ENCODE data around the gene FGFBP1.

The FGFBP1 gene

DNA sequence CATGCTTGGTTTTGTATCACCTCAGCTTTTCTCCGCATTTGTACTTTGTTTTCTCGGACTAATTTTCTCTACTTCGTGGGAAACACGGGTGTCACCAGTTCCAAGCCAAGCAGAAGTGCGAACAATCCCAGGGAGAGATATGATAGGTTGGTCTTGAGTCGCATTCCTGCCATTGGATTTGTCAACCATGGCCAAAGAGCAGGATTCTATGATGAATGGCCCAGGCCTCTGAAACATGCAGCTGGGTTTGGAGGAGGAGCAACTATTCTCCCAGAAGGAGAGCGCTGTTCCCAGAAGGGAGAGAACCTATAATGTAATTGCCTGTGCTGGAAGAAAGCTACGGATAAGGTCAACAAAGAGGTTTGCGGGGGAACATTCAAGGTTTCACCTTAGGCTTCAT, 10.3 kb upstream of the FGFBP1 start:
- TF ChIP-seq, protein P1, sequence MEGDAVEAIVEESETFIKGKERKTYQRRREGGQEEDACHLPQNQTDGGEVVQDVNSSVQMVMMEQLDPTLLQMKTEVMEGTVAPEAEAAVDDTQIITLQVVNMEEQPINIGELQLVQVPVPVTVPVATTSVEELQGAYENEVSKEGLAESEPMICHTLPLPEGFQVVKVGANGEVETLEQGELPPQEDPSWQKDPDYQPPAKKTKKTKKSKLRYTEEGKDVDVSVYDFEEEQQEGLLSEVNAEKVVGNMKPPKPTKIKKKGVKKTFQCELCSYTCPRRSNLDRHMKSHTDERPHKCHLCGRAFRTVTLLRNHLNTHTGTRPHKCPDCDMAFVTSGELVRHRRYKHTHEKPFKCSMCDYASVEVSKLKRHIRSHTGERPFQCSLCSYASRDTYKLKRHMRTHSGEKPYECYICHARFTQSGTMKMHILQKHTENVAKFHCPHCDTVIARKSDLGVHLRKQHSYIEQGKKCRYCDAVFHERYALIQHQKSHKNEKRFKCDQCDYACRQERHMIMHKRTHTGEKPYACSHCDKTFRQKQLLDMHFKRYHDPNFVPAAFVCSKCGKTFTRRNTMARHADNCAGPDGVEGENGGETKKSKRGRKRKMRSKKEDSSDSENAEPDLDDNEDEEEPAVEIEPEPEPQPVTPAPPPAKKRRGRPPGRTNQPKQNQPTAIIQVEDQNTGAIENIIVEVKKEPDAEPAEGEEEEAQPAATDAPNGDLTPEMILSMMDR (IDR thresholded peaks at IDR 0.05; ENCODE audit: extremely low read depth, insufficient read depth, missing control alignments), result no peak
- in situ Hi-C loops (cut with MboI; ENCODE audit: low pct_unique_long_range_greater_than_20kb, low sequenced_read_pairs, unreplicated experiment), result no loop called here
- no peak for DNase-seq (ENCODE audit: low spot score)

DNA sequence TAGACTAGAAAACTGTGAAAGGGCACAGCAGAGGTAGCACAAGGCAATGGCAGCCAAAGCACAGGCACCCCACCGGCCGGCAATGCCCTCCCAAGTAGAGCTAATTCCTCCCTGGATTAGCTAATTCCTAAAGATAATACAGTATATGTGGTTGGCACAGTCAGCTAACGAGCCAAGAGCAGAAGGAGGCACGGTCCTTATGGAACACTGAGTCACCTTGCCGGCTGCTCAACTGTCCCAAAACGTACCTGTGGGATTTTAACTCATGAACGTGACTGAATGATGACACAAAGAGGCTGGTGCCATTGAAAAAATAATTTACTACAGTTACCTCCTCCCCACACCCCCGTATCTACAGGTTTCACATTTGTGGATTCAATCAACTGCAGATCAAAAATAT, 9.1 kb upstream of the FGFBP1 start:
- DNase-seq (ENCODE audit: low spot score), result no peak
- TF ChIP-seq, protein P1 (IDR thresholded peaks at IDR 0.05; ENCODE audit: extremely low read depth, insufficient read depth, missing control alignments), result no peak
- in situ Hi-C loops (cut with MboI; ENCODE audit: low pct_unique_long_range_greater_than_20kb, low sequenced_read_pairs, unreplicated experiment), result no loop called here

DNA sequence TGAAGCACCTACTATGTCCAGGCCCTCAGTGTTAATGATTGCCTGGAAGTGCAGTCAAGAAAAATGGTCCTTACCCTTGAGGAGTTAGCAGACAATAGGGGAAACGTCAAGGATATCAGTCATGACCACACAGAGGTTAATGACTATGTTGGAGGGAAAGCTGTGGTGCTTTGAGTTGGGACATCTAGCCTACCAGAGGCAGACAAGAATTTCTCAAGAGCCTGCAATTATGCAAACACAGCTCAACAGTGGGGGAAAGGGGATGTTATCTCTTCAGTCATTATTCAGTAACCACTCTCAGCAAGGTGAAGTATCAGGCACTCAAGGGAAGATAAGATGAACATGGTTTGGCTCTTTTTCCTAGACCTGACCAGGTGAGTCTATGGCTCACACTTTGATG, 7.0 kb upstream of the FGFBP1 start:
- in situ Hi-C loops (cut with MboI; ENCODE audit: low pct_unique_long_range_greater_than_20kb, low sequenced_read_pairs, unreplicated experiment), result no loop called here
- TF ChIP-seq, protein P1 (IDR thresholded peaks at IDR 0.05; ENCODE audit: extremely low read depth, insufficient read depth, missing control alignments), result no peak
- no peak for DNase-seq (ENCODE audit: low spot score)

DNA sequence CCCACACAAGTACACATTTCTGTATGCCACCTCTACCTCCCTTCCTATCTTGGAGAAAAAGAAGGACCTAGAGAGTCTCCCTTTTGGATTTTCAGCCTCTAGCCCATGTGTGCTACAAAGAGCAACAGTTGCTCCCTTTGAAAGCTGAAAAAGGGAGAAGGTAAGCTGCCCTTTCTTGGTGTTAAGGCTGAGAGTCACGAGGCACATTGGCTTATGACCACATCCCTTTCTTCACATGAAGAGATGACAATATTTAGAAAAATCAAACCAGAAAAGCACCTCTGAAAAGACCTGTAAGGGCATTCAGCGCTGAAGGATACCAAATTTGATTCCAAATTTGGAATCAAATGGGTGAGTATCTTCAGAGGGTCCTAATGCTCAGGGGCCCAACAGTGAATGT, 6.4 kb upstream of the FGFBP1 start:
- in situ Hi-C loops (cut with MboI; ENCODE audit: low pct_unique_long_range_greater_than_20kb, low sequenced_read_pairs, unreplicated experiment), result no loop called here
- DNase-seq (ENCODE audit: low spot score), result no peak
- TF ChIP-seq, protein P1 (IDR thresholded peaks at IDR 0.05; ENCODE audit: extremely low read depth, insufficient read depth, missing control alignments), result no peak

DNA sequence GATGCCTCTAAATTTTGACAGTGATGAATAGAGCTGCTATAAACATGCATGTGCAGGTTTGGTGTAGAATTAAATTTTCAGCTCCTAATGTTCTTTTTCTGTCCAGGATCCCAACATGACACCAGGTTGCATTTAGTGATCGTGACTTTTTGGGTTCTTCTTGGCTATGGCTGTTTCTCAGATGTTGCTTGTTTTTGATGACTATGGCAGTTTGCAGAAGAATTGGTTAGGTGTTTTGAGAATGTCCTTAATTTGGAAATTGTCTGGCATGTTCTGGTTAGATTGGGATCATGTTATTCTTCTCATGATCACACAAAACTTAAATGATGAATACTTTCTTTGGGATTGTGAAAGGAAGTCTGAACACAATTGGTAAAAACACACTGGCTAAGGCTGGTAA, 3.7 kb upstream of the FGFBP1 start:
- TF ChIP-seq, protein P1 (IDR thresholded peaks at IDR 0.05; ENCODE audit: extremely low read depth, insufficient read depth, missing control alignments), result no peak
- no peak for DNase-seq (ENCODE audit: low spot score)
- in situ Hi-C loops (cut with MboI; ENCODE audit: low pct_unique_long_range_greater_than_20kb, low sequenced_read_pairs, unreplicated experiment), result no loop called here

DNA sequence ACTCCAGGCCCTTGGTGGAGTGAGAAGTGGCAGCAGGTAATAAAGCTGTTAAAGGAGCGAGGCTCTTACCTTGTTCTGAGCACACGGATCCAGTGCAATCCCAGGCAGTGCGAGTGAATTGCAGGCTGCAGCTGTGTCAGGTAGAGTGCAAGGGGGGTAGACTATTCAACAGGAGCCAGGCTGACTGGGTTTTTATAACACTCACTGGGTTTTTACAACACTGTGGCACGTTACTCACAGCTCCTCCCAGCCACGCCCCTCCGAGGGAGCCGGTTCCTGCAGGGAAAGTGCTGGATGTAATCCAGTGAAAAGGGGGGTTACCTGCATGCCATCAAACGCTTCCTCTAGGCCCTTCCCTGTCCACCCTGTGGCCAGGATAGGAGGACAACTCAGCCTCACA, 358 bp downstream of the FGFBP1 start:
- no peak for DNase-seq (ENCODE audit: low spot score)
- in situ Hi-C loops (cut with MboI; ENCODE audit: low pct_unique_long_range_greater_than_20kb, low sequenced_read_pairs, unreplicated experiment), result no loop called here
- TF ChIP-seq, protein P1 (IDR thresholded peaks at IDR 0.05; ENCODE audit: extremely low read depth, insufficient read depth, missing control alignments), result no peak

DNA sequence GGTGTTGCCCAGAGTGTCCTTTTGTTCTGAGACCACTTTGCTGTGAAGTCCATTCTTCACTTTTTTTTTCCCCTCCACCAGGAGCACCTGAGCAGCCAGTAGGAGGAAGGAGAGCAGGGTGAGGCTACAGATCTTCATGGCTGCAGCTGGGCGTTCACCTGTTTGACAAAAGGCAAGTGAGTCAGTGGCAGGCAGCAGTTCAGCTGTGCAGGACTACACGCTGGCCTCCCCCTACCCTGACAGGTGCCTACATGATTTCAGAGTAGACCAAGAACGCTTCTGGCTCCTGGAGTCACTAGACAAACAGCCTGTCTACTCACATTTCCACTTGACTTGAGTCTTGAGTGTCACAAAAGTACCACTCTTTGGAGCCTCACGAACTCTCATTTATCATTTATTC, 2.0 kb downstream of the FGFBP1 start:
- TF ChIP-seq, protein P1 (IDR thresholded peaks at IDR 0.05; ENCODE audit: extremely low read depth, insufficient read depth, missing control alignments), result no peak
- in situ Hi-C loops (cut with MboI; ENCODE audit: low pct_unique_long_range_greater_than_20kb, low sequenced_read_pairs, unreplicated experiment), result no loop called here
- DNase-seq (ENCODE audit: low spot score), result no peak

All from GM13977 (cell line).